Skeletal muscle tissue (tissue), 4 donors: Measurements from ENCODE around the gene TYW3. TPM values are rescaled to one million over a fixed set of nuclear protein-coding genes. Genes with fewer than 3 reads are reported as not detected.
"Not testable (repeated sequence)": the region's sequence is repeated elsewhere in the genome, so short reads cannot be mapped to it uniquely, and the experiment has no call there.

Experiments
- H3K27ac ChIP-seq: one replicate; pipeline ENCODE4 v1.7.0; 2013; ENCODE audit warnings: mild to moderate bottlenecking, low read depth, low read length, inconsistent platforms
- H3K27me3 ChIP-seq, 3 donors: one replicate each; pipeline ENCODE4 v1.7.0; 2013; ENCODE audit warnings: low read length in 3 of 3; ENCODE audit not compliant: control insufficient read depth in 3 of 3, insufficient read depth in 3 of 3
- H3K36me3 ChIP-seq, 3 donors: one replicate each; pipeline ENCODE4 v1.7.0; 2013; ENCODE audit warnings: low read length in 3 of 3; ENCODE audit not compliant: control insufficient read depth in 3 of 3, insufficient read depth in 3 of 3
- H3K4me1 ChIP-seq, 3 donors: one replicate each; pipeline ENCODE4 v1.7.0; 2013; ENCODE audit warnings: low read length in 3 of 3, mild to moderate bottlenecking in 3 of 3; ENCODE audit not compliant: control insufficient read depth in 3 of 3, insufficient read depth in 3 of 3
- H3K4me3 ChIP-seq, 3 donors: one replicate each; pipeline ENCODE4 v1.7.0; 2013; ENCODE audit warnings: low read length in 3 of 3
- H3K9ac ChIP-seq, 3 donors: one replicate each; pipeline ENCODE4 v1.7.0; 2013; ENCODE audit warnings: low read length in 3 of 3, mild to moderate bottlenecking in 3 of 3, moderate library complexity in 2 of 3, low read depth in 1 of 3
- H3K9me3 ChIP-seq, 3 donors: one replicate each; pipeline ENCODE4 v1.7.0; 2013; ENCODE audit warnings: low read length in 3 of 3; ENCODE audit not compliant: control insufficient read depth in 3 of 3
- total RNA-seq: library from RNA; depleted of rRNA; stranded (reverse); fragments of >200 nt; gene quantifications from one replicate; pipeline ENCODE4 v1.2.3, GENCODE V29; 2014
- donor health status: Osteomylitis.

TYW3 gene
- total RNA-seq, 1 donor from 2014 or later: 7.3 TPM

DNA sequence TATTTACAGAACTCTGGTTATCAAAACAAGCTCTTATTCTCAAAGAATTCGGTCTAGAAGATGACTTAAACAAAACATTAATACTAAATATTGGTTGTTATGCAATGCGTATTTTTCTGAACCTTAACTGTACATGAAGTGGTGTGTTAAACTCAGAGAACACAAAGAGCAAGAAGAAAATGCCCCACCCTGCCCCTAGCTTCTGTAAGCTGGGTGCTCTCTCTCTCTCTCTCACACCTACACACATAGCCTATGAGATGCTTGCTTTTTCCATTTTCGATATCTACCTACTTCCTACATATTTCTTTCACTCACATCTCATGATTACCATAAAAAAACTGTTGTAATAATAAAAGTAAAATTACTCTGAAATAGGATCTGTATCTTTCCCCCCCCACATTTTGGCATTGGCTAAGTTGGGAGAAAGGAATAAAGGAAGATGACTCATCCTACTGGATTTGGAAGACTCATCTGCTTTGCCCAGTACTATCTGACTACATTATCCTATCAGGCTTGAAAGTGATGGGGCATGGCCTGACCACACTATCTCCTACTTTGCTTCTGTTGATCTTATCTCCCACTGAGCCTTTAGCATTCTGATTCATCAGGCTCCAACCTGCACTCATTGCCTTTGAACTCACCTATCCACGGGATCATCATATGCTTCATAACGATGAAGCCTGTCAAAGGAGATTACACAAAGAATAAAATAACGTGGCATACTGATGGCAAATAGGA lies 3.0 kb upstream of the TYW3 start:
- no peaks in the 10 kb centered on the region for H3K27me3 ChIP-seq
- H3K27ac ChIP-seq: no peak overlapping the region
- H3K4me1 ChIP-seq: peaks cover 15 to 21% (median 17%) of the 10 kb centered on the region in 3 donors
- no peak overlapping the region for H3K4me3 ChIP-seq
- peaks cover 0 to 2% (median 0%) of the 10 kb centered on the region in 3 donors for H3K36me3 ChIP-seq
- no peaks in the 10 kb centered on the region for H3K9me3 ChIP-seq
- no peak overlapping the region for H3K9ac ChIP-seq

GRCh38 chr1:74731399-74732052 lies 1.4 kb upstream of the TYW3 start:
- Histone ChIP-seq H3K4me3 (peak overlapping the region; percentile 3 to 51 (median 14)), H3K27me3 (no peaks in the 10 kb centered on the region), H3K9ac (peak overlapping the region in 1 of 3 donors; percentile 4), H3K9me3 (no peaks in the 10 kb centered on the region), H3K36me3 (peaks cover 0 to under 1% (median 0%) of the 10 kb centered on the region in 3 donors), H3K27ac (no peak overlapping the region), H3K4me1 (peaks cover 15 to 23% (median 17%) of the 10 kb centered on the region in 3 donors)

GRCh38 chr1:74732071-74732946 lies 643 bp upstream of the TYW3 start:
- H3K9me3 ChIP-seq, H3K36me3 ChIP-seq, H3K27me3 ChIP-seq: not testable (repeated sequence)
- H3K4me1 ChIP-seq: peaks cover 15 to 23% (median 17%) of the 10 kb centered on the region in 3 donors
- H3K27ac ChIP-seq: peak overlapping the region; percentile 80
- H3K9ac ChIP-seq: peak overlapping the region; percentile 83 to 95 (median 89)
- H3K4me3 ChIP-seq: peak overlapping the region; percentile 96 to 98 (median 97)

GRCh38 chr1:74733604-74734484 lies 892 bp downstream of the TYW3 start:
- H3K27me3 ChIP-seq: no peaks in the 10 kb centered on the region
- peak overlapping the region; percentile 83 to 95 (median 89) for H3K9ac ChIP-seq
- H3K4me3 ChIP-seq: peak overlapping the region; percentile 96 to 98 (median 97)
- H3K9me3 ChIP-seq: no peaks in the 10 kb centered on the region
- peaks cover 7 to 14% (median 8%) of the 10 kb centered on the region in 3 donors for H3K36me3 ChIP-seq
- H3K4me1 ChIP-seq: peaks cover 15 to 23% (median 17%) of the 10 kb centered on the region in 3 donors
- peak overlapping the region; percentile 80 for H3K27ac ChIP-seq

DNA sequence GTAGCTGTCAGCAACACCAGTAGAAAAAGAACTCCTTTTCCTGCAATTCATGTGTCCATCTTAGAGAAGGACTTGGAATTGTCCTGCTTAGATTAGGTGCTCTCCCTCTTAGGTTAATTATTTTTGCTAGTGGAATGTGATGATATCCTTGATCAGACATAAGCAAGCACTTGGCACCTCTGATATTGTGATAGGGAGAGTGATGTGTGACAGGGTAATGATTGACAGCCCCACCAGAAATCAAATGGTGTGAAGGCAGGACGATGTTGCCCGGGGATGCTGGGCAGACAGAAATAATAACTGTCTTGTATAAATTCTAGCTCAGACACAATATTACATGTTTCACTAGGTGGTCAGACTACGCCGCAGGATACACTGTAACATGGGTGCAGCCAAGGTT lies 4.4 kb downstream of the TYW3 start:
- no peak overlapping the region for H3K27ac ChIP-seq
- peaks cover 9 to 15% (median 10%) of the 10 kb centered on the region in 3 donors for H3K4me1 ChIP-seq
- no peaks in the 10 kb centered on the region for H3K27me3 ChIP-seq
- no peak overlapping the region for H3K9ac ChIP-seq
- H3K4me3 ChIP-seq: no peak overlapping the region
- peaks cover 14 to 38% (median 38%) of the 10 kb centered on the region in 3 donors for H3K36me3 ChIP-seq
- no peaks in the 10 kb centered on the region for H3K9me3 ChIP-seq

DNA sequence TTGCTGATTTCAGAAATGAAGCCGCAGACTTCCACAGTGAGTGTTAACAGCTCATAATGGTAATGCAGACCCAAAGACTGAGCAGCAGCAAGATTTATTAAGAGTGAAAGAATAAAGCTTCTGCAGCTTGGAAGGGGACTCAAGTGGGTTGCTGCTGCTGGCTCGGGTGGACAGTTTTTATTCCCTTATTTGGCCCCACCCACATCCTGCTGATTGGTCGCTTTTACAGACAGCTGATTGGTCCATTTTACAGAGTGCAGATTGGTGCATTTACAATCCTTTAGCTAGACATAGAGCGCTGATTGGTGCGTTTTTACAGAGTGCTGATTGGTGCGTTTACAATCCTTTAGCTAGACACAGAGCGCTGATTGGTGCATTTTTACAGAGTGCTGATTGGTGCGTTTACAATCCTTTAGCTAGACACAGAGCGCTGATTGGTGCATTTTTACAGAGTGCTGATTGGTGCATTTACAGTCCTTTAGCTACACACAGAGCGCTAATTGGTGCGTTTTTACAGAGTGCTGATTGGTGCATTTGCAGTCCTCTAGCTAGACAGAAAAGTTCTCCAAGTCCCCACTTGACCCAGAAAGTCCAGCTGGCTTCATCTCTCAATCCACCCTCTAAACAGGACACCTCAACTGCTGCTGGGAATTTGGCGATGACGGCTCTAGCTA lies 7.5 kb downstream of the TYW3 start:
- H3K9me3 ChIP-seq, H3K4me3 ChIP-seq, H3K9ac ChIP-seq, H3K27me3 ChIP-seq, H3K4me1 ChIP-seq, H3K27ac ChIP-seq: not testable (repeated sequence)
- peaks cover 21 to 50% (median 47%) of the 10 kb centered on the region in 3 donors for H3K36me3 ChIP-seq

DNA sequence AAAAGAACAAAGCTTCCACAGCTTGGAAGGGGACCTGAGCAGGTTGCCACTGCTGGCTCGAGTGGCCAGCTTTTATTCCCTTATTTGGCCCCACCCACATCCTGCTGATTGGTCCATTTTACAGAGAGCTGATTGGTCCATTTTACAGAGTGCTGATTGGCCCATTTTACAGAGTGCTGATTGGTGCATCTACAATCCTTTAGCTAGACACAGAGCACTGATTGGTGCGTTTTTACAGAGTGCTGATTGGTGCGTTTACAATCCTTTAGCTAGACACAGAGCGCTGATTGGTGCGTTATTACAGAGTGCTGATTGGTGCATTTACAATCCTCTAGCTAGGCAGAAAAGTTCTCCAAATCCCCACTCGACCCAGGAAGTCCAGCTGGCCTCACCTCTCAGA lies 12.3 kb downstream of the TYW3 start:
- H3K9me3 ChIP-seq, H3K27me3 ChIP-seq, H3K4me1 ChIP-seq, H3K4me3 ChIP-seq, H3K9ac ChIP-seq, H3K27ac ChIP-seq: not testable (repeated sequence)
- peaks cover 20 to 52% (median 36%) of the 10 kb centered on the region in 3 donors for H3K36me3 ChIP-seq

- peaks cover 26 to 43% (median 41%) of the 10 kb centered on the region in 3 donors for H3K36me3 ChIP-seq
- H3K9me3 ChIP-seq: no peaks in the 10 kb centered on the region
- H3K27ac ChIP-seq: no peak overlapping the region
- H3K27me3 ChIP-seq: no peaks in the 10 kb centered on the region
- no peaks in the 10 kb centered on the region for H3K4me1 ChIP-seq
- no peak overlapping the region for H3K9ac ChIP-seq
- no peak overlapping the region for H3K4me3 ChIP-seq
Observed at GRCh38 chr1:74748960-74749359, 16.0 kb downstream of the TYW3 start.

DNA sequence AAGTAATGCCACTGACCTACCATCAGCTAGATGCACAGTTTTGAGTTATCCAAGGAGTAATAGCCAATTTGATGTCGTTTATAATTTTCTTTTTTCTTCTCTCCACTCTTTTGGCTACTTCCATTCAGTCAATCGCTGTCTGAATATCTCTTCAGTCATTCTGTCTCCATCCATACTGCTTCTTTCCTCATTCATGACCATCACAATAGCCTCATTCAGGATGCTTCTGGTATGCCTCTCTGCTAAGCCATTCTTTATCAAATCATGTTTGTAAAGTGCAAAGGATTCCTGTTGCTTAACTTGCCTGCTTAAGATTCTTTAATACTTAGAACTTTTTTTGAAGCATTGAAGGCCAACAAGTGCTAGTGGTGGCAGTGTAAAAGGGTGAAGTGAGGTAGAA lies 20.2 kb downstream of the TYW3 start:
- Histone ChIP-seq H3K27me3 (no peaks in the 10 kb centered on the region), H3K4me3 (no peak overlapping the region), H3K4me1 (no peaks in the 10 kb centered on the region), H3K27ac (no peak overlapping the region), H3K36me3 (peaks cover 30 to 63% (median 50%) of the 10 kb centered on the region in 3 donors), H3K9ac (no peak overlapping the region), H3K9me3 (no peaks in the 10 kb centered on the region)
